Measurements from ENCODE around the gene ITGB4. TPM values are rescaled to one million over a fixed set of nuclear protein-coding genes. Genes with fewer than 3 reads are reported as not detected.
A peak's percentile ranks its signal among the peaks of the same experiment; 100 is the strongest.

ITGB4 gene
- total RNA-seq, 1 experiment from 2014 or later = 5.3 TPM

DNA sequence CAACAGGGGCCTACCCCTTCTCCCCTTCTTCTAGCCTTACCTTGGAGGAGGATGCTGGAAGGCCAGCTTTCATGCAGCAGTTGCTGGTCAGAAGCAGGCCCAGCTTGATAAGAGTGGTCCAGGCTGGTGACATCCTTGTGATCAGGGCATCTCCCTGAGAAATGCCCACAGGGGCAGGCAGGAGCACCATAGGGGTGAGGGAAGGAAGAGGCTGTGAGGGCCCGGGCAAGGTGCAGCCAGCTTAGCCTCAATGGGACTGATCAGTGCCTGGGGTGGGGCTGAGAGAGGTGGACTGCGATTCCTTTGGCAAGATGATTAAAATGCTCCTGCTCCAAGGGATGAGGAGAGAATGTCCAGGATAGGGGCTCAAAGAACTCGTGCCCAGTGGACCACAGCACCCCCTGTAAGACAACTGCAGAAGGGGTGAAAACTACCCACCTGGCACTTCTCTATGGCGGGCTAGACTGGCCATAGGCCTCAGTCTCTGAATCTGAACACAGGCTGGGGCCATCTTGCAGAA, 53.3 kb downstream of the ITGB4 start:
- Histone ChIP-seq H4K5ac (ENCODE audit: insufficient read length, low read depth, low read length) (no peak overlapping the region), H4K20me1 (ENCODE audit: control insufficient read depth, insufficient read depth, insufficient read length) (no peaks in the 10 kb centered on the region), H2BK120ac (ENCODE audit: low read depth, low read length, poor library complexity, severe bottlenecking) (no peak overlapping the region), H3K4me1 (ENCODE audit: insufficient read depth, low read length) (no peaks in the 10 kb centered on the region), H3K14ac (ENCODE audit: insufficient read depth, low read length) (no peak overlapping the region), H2BK5ac (ENCODE audit: insufficient read length, low read length) (no peak overlapping the region), H3K27me3 (ENCODE audit: insufficient read depth, low read length) (no peaks in the 10 kb centered on the region), H3K4me2 (ENCODE audit: insufficient read depth, insufficient read length, low read length) (no peak overlapping the region), H4K91ac (ENCODE audit: insufficient read length, low read depth, low read length) (no peak overlapping the region), H3K23ac (ENCODE audit: insufficient read length, low read depth, low read length) (no peak overlapping the region), H3K79me2 (ENCODE audit: insufficient read depth, low read length) (peaks cover 3% of the 10 kb centered on the region; the same call in 1 of the 2 replicates), H3K56ac (ENCODE audit: insufficient read length, low read depth, low read length) (no peak overlapping the region), H3K4ac (ENCODE audit: low read depth, low read length) (no peak overlapping the region), H2BK15ac (ENCODE audit: low read depth, low read length) (no peak overlapping the region), H3T11ph (ENCODE audit: low read length) (no peak overlapping the region), H2BK12ac (ENCODE audit: insufficient read length, low read depth, low read length) (no peak overlapping the region), H3K79me1 (ENCODE audit: insufficient read depth, low read depth, low read length, poor library complexity, severe bottlenecking) (no peaks in the 10 kb centered on the region), H3K27ac (ENCODE audit: insufficient read length, low read depth, low read length) (no peak overlapping the region), H2BK20ac (ENCODE audit: low read depth, low read length, poor library complexity, severe bottlenecking) (no peak overlapping the region), H3K9me3 (ENCODE audit: control insufficient read depth, low read depth, low read length) (no peaks in the 10 kb centered on the region), H2AK5ac (ENCODE audit: insufficient read length, low read length) (no peak overlapping the region), H3K18ac (ENCODE audit: insufficient read length, low read depth, low read length) (no peak overlapping the region), H2AFZ (ENCODE audit: low read length) (no peak overlapping the region), H3K23me2 (ENCODE audit: insufficient read length, low read depth, low read length, poor library complexity, severe bottlenecking) (no peaks in the 10 kb centered on the region), H4K8ac (replicated peaks; ENCODE audit: insufficient read length, low read depth, low read length) (no peak overlapping the region), H3K9ac (ENCODE audit: extremely low read depth, insufficient read length, low read length) (no peak overlapping the region)
- DNase-seq = no peak
- no CpG with 5 or more reads among the region's 4 CpGs for WGBS (ENCODE audit: extremely low coverage, insufficient read length, low lambda C conversion rate)
- peaks cover under 1% of the 10 kb centered on the region; the same call in 1 of the 2 replicates for H3K27me3 Mint-ChIP-seq (ENCODE audit: low read depth)
- H3K27ac Mint-ChIP-seq = peak overlapping the region in 1 of 3 experiments; percentile 10; a peak in 1 of 7 replicates
- H3K4me3 Mint-ChIP-seq = no peak overlapping the region; a peak in 1 of 5 replicates
- H3K9me3 Mint-ChIP-seq = peaks cover under 1% of the 10 kb centered on the region in 2 experiments; a peak in 3 of 5 replicates
- peaks cover 28 to 38% of the 10 kb centered on the region in 2 experiments for H3K4me1 Mint-ChIP-seq
- peaks cover 19 to 32% (median 31%) of the 10 kb centered on the region in 3 experiments for H3K36me3 Mint-ChIP-seq (ENCODE audit: insufficient read depth in 1 of 3, low read depth in 3 of 3)
- TF ChIP-seq, protein P1, sequence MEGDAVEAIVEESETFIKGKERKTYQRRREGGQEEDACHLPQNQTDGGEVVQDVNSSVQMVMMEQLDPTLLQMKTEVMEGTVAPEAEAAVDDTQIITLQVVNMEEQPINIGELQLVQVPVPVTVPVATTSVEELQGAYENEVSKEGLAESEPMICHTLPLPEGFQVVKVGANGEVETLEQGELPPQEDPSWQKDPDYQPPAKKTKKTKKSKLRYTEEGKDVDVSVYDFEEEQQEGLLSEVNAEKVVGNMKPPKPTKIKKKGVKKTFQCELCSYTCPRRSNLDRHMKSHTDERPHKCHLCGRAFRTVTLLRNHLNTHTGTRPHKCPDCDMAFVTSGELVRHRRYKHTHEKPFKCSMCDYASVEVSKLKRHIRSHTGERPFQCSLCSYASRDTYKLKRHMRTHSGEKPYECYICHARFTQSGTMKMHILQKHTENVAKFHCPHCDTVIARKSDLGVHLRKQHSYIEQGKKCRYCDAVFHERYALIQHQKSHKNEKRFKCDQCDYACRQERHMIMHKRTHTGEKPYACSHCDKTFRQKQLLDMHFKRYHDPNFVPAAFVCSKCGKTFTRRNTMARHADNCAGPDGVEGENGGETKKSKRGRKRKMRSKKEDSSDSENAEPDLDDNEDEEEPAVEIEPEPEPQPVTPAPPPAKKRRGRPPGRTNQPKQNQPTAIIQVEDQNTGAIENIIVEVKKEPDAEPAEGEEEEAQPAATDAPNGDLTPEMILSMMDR (conservative IDR thresholded peaks at IDR 0.05) = no peak; the same call in 2 of the 3 replicates
